Heart left ventricle (tissue), 16 donors: Measurements from ENCODE around the gene MVD. TPM values are rescaled to one million over a fixed set of nuclear protein-coding genes. Genes with fewer than 3 reads are reported as not detected.

ENCODE experiments used
- ATAC-seq, 4 donors: fragments of 200-7000 bp; cut with Tn5 transposase; one replicate each; pipeline ENCODE4 v1.9.1; 2020 to 2022; ENCODE audit warnings: moderate library complexity in 4 of 4, mild to moderate bottlenecking in 3 of 4, moderate number of reproducible peaks in 1 of 4
- DNase-seq, 5 donors: peaks; one replicate each; pipeline ENCODE4 v3.0.0-alpha.2; 2020
- H3K27ac ChIP-seq, 12 donors: fragments of 200-600 bp; sonication (generic) in 4 of 12; one replicate each; pipeline versions ENCODE4 v1.5.0 to v1.8.0; 2016 to 2022; ENCODE audit warnings: mild to moderate bottlenecking in 2 of 12
- H3K27me3 ChIP-seq, 9 donors: fragments of 200-600 bp; sonication (generic) in 2 of 9; one replicate each; pipeline versions ENCODE4 v1.5.1 to v1.8.0; 2016 to 2022; ENCODE audit warnings: mild to moderate bottlenecking in 3 of 9
- H3K36me3 ChIP-seq, 9 donors: fragments of 200-600 bp; sonication (generic) in 2 of 9; one replicate each; pipeline versions ENCODE4 v1.5.0 to v1.8.0; 2018 to 2022; ENCODE audit warnings: mild to moderate bottlenecking in 2 of 9
- H3K4me1 ChIP-seq, 12 donors: fragments of 200-600 bp; sonication (generic) in 4 of 12; one replicate each; pipeline versions ENCODE4 v1.5.0 to v1.8.0; 2016 to 2022; ENCODE audit warnings: mild to moderate bottlenecking in 3 of 12
- H3K4me3 ChIP-seq, 12 donors: fragments of 200-600 bp; sonication (generic) in 4 of 12; one replicate each; pipeline versions ENCODE4 v1.5.0 to v1.8.0; 2017 to 2022; ENCODE audit warnings: mild to moderate bottlenecking in 9 of 12, moderate library complexity in 4 of 12
- H3K9me3 ChIP-seq, 12 donors: fragments of 200-600 bp; sonication (generic) in 4 of 12; one replicate each; pipeline versions ENCODE4 v1.5.0 to v1.8.0; 2016 to 2022; ENCODE audit warnings: mild to moderate bottlenecking in 1 of 12
- POLR2A ChIP-seq, 2 donors: fragments of 450-650 bp; IDR thresholded peaks; one replicate each; pipeline ENCODE4 v1.6.1; 2017; ENCODE audit warnings: antibody characterized with exemption in 2 of 2, mild to moderate bottlenecking in 2 of 2, moderate library complexity in 2 of 2
- WGBS, 4 donors: extraction: QIAGEN DNeasy Blood & Tissue Kit in 2 of 4; methylation state at CpG; one replicate each; pipeline versions ENCODE4 v1.1.5 to v1.1.7; 2013 to 2018; 5-methylcytosine and 5-hydroxymethylcytosine counted together
- intact Hi-C, 10 donors: fragments of 100-400 bp; cut with DNase I; formaldehyde crosslinking; loops; one replicate each; pipeline versions ENCODE4 v1.11.1 to v1.14.2; 2022
- polyA plus RNA-seq, 2 donors: library from polyadenylated mRNA; stranded (reverse); fragments of 200-250 nt; gene quantifications; one replicate each; pipeline ENCODE4 v1.2.3, GENCODE V29; 2013
- total RNA-seq, 9 donors: library from RNA; depleted of rRNA in 2 of 9; stranded (reverse); fragments of >200 nt in 2 of 9; fragmentation: NEBNext Ultra II Directional in 3 of 9; extraction: Animal tissue kit (Norgen Biotek cat#: 25700) in 3 of 9; gene quantifications; one replicate each; pipeline versions ENCODE4 v1.1.0 to v1.2.4, GENCODE V29; 2016 to 2023
- TF ChIP-seq, protein P1 (sequence below), 12 donors: fragments of 200-600 bp; sonication (generic) in 4 of 12; IDR thresholded peaks; one replicate each; pipeline versions ENCODE4 v1.5.0 to v1.8.0; 2018 to 2022; ENCODE audit warnings: antibody characterized with exemption in 12 of 12, mild to moderate bottlenecking in 5 of 12
- donor health status: ischemic (EF 13 %, LVEDD 7.1; RV severe dilation, severe dysfunction).
- donor health status: healthy with polysubstance abuse.
- donor health status: DM: no; HTN: yes; CAD: no.
- donor health status: DM: no; HTN: no; CAD: no.
- donor health status: ischemic (EF 25% LVEDD 6.9; RV normal size, moderate dysfunction).
- donor health status: ischemic (EF 25% LVEDD 5.7; RV mildly dilated, moderate dysfunction).
- donor health status: healthy.
- donor health status: DM: yes; HTN: yes; CAD: no.
- donor health status: ischemic (EF 35%, LVEDD 5.7; RV mildly dilated, moderate dysfunction).
- donor health status: nonischemic (EF 11% LVEDD 7.7; RV severe dilation, severe dysfunction).
- donor health status: DM: yes; HTN: yes; CAD: no.
- donor health status: PGD.
- donor health status: ischemic (EF 29% LVEDD 5.4; RV normal size, mild dysfunction).
- donor health status: nonischemic (EF 23%, LVEDD 6.1; RV moderate dilation, normal function).

The MVD gene
- total and polyA plus RNA-seq, 11 donors = 17.5 to 41.2 (median 21.0) TPM

DNA sequence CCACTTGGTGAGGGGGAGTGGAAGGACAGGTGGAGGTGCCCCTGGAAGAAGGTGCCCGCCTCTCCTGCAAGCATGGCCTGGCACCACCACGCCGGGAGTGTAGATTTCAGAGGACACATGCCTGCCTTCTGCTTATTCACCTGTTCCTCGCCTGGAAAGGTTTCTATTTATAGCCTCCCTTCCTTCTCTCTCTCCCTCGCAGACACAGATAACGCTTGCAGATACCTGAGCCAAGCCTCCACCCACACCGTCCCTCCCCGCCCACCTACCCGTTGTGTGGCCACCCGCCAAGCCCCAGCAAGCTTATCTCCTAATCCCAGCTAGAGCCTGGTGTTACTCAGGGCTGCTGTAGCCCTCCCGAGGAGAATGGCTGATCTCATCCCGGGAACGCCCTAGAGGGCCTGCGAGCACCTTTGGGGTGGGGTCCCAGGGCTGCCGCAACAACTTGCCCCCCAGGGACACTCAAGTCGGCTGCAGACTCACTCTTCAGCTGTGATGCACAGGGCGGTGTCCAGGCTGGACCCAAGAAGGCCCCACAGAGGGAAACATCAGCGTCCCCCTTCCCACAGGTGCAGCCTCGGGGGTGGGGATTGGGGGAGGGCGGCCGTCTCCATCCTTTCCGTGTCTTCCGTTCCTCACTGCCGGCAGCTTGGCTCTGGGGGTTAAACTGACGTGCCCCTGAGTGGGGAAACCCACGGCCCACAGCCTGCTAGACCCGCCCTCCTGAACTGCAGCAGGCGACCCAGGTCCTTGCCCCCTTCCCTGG lies 25.3 kb upstream of the MVD start:
- no peaks in the 10 kb centered on the region for H3K36me3 ChIP-seq
- peaks cover 0 to 48% (median 22%) of the 10 kb centered on the region in 12 donors for H3K4me1 ChIP-seq
- intact Hi-C loops = no loop called here
- H3K27me3 ChIP-seq = peaks cover 0 to 73% (median 13%) of the 10 kb centered on the region in 9 donors
- ATAC-seq (peak in 1 of 4 donors; percentile 21), DNase-seq (peak in 2 of 5 donors; percentile 26 to 50)
- no peaks in the 10 kb centered on the region for H3K9me3 ChIP-seq
- WGBS, 4 donors = 31 to 39% (median 31%) methylated on average over 20 to 28 of the region's 28 CpGs
- no peak overlapping the region for H3K4me3 ChIP-seq
- TF ChIP-seq, protein P1, sequence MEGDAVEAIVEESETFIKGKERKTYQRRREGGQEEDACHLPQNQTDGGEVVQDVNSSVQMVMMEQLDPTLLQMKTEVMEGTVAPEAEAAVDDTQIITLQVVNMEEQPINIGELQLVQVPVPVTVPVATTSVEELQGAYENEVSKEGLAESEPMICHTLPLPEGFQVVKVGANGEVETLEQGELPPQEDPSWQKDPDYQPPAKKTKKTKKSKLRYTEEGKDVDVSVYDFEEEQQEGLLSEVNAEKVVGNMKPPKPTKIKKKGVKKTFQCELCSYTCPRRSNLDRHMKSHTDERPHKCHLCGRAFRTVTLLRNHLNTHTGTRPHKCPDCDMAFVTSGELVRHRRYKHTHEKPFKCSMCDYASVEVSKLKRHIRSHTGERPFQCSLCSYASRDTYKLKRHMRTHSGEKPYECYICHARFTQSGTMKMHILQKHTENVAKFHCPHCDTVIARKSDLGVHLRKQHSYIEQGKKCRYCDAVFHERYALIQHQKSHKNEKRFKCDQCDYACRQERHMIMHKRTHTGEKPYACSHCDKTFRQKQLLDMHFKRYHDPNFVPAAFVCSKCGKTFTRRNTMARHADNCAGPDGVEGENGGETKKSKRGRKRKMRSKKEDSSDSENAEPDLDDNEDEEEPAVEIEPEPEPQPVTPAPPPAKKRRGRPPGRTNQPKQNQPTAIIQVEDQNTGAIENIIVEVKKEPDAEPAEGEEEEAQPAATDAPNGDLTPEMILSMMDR (IDR thresholded peaks at IDR 0.05) = no peak
- no peak for TF ChIP-seq POLR2A (IDR thresholded peaks at IDR 0.05)
- H3K27ac ChIP-seq = no peak overlapping the region

DNA sequence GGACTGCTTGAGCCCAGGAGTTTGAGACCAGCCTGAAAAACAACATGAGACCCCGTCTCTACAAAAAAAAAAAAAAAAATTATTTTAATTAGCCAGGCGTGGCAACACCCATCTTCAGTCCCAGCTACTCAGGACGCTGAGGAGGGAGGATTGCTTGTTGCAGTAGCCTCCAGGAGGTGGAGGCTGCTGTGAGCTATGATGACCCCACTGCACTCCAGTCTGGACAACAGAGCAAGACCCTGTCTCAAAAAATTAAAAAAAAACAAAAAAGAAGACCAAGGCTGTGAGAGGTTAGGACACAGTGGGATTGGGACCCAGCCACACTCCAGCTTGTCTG lies 24.8 kb upstream of the MVD start:
- Histone ChIP-seq H3K36me3 (no peaks in the 10 kb centered on the region), H3K4me1 (peaks cover 0 to 45% (median 22%) of the 10 kb centered on the region in 12 donors), H3K27ac (no peak overlapping the region), H3K4me3 (no peak overlapping the region), H3K9me3 (no peaks in the 10 kb centered on the region), H3K27me3 (peaks cover 0 to 73% (median 13%) of the 10 kb centered on the region in 9 donors)
- DNase-seq (no peak), ATAC-seq (no peak)
- WGBS, 4 donors = 71 to 77% (median 76%) methylated on average over 3 of the region's 3 CpGs
- no peak for TF ChIP-seq POLR2A (IDR thresholded peaks at IDR 0.05)
- TF ChIP-seq, protein P1 (IDR thresholded peaks at IDR 0.05) = no peak
- intact Hi-C loops = no loop called here

DNA sequence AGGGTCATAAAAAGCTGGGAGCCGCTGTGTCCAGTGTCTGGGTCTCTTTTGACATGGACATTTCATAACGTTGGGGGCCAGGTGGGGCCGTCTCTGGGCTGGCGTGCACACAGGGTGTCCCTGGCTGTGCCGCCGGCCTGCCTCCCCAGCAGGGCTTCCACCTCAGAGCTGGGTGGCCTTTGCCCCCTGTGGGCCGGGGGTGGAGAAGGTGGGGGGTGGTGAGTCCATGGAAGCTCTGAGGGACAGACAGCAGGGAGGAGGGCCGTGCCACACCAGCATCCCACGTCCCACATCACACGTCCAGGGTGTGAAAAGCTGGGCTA lies 24.3 kb upstream of the MVD start:
- no peaks in the 10 kb centered on the region for H3K36me3 ChIP-seq
- H3K9me3 ChIP-seq = no peaks in the 10 kb centered on the region
- WGBS, 4 donors = 61 to 65% (median 63%) methylated on average over 6 to 10 of the region's 10 CpGs
- intact Hi-C loops = no loop called here
- H3K27ac ChIP-seq = peak overlapping the region in 1 of 12 donors; percentile 69
- DNase-seq (no peak), ATAC-seq (no peak)
- peaks cover 0 to 45% (median 22%) of the 10 kb centered on the region in 12 donors for H3K4me1 ChIP-seq
- TF ChIP-seq, protein P1 (IDR thresholded peaks at IDR 0.05) = no peak
- no peak for TF ChIP-seq POLR2A (IDR thresholded peaks at IDR 0.05)
- peaks cover 0 to 74% (median 13%) of the 10 kb centered on the region in 9 donors for H3K27me3 ChIP-seq
- H3K4me3 ChIP-seq = no peak overlapping the region

DNA sequence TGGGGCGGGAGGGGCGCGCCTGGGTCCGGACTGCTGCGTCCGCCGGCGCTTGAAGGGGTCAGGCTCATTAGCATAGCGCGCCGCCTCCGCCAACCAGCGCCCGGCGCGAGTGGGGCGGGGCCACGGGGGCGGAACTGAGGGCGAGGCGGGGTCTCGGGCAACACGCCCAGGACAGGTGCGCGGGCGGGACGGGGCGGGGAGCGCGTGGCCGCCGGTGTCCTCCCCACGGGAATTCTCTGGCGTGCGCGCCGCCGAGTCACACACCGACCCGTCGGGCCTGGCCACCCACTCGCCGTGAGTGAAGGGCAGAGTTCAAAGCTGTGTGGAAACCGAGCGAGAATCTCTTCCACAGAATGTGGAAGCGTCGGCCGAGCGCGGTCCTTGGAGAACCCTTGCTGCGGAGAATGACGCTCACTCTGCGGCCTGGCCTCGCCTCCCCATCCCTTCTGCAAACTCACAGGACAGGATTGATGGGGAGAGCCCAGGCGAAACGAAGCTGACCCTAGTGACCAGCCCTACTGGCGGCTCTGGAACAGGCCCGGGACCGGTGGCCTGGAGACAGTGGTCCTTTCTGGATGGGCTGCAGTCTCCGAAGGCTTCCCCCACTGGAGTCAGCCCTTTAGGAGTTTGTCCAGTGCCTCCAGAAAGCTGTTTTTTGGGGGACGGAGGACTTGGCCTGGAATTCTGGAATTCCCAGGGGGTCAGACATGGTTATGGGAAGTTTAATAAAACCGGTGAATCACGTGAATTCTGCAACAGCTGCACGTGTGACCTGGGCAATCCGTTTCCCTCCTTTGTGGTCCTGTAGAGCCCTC lies 23.8 kb upstream of the MVD start, which contains the start of gene SNAI3:
Gene SNAI3, minus strand, starts transcription at position 69 of the 815 bp plus-strand sequence. CDS start 101 bp downstream, outside the sequence.
- TF ChIP-seq, protein P1 (IDR thresholded peaks at IDR 0.05) = no peak
- TF ChIP-seq POLR2A (IDR thresholded peaks at IDR 0.05) = no peak
- Histone ChIP-seq H3K4me1 (peaks cover 0 to 45% (median 23%) of the 10 kb centered on the region in 12 donors), H3K36me3 (no peaks in the 10 kb centered on the region), H3K4me3 (peak within 1 kb of the TSS; percentile 33 to 78 (median 59)), H3K27me3 (peaks cover 0 to 76% (median 13%) of the 10 kb centered on the region in 9 donors), H3K27ac (peak within 1 kb of the TSS in 5 of 12 donors; percentile 11 to 83 (median 34)), H3K9me3 (no peaks in the 10 kb centered on the region)
- intact Hi-C loops = no loop called here
- DNase-seq = peak; percentile 81 to 93 (median 87)
- ATAC-seq = peak; percentile 68 to 95 (median 90)
- WGBS, 4 donors = 6 to 10% (median 8%) methylated on average over 41 to 65 of the region's 65 CpGs
